Endothelial cell of umbilical vein (primary cell): ENCODE results near the gene DIAPH3. TPM values are rescaled to one million over a fixed set of nuclear protein-coding genes. Genes with fewer than 3 reads are reported as not detected.
"Not testable (repeated sequence)": the region's sequence is repeated elsewhere in the genome, so short reads cannot be mapped to it uniquely, and the experiment has no call there.

ENCODE experiments used
- BruUV-seq: library from RNA; stranded (reverse); fragments of 400-500 nt; replicated peaks from 2 replicates; lab custom pipeline; 2021; lab: Mats Ljungman, UMichigan
- CTCF ChIA-PET: fragments of 300-600, 350-600 bp; sonication (Branson Sonifier 250); formaldehyde crosslinking; loops from one replicate; lab custom pipeline; 2021; ENCODE audit warnings: antibody characterized with exemption, inconsistent platforms; lab: Charles Lee
- POLR2A ChIA-PET: fragments of 300-600, 350-600 bp; sonication (Branson Sonifier 250); formaldehyde crosslinking; loops from one replicate; lab custom pipeline; 2021; ENCODE audit warnings: antibody characterized with exemption, inconsistent platforms; lab: Charles Lee
- DNase-seq: peaks from one replicate; pipeline ENCODE4 v3.0.0-alpha.2; 2011; ENCODE audit warnings: low read depth, low spot score
- FAIRE-seq: peaks from 2 replicates; lab custom pipeline; 2011; peaks lifted over from hg19 to GRCh38; lab: Jason Lieb, UNC
- H2AFZ ChIP-seq: 2 replicates; pipeline ENCODE4 v1.6.0; 2012; ENCODE audit warnings: low read depth, low read length, control low read depth, inconsistent platforms
- H3K27ac ChIP-seq: 2 replicates; pipeline ENCODE4 v1.5.1; 2011; ENCODE audit warnings: low read depth, mild to moderate bottlenecking, control low read depth, low read length, moderate library complexity; ENCODE audit not compliant: insufficient read depth
- H3K27me3 ChIP-seq, 2 experiments: 2 replicates each; pipeline versions ENCODE4 v1.6.0 to v1.6.1; 2011; ENCODE audit warnings: low read length in 2 of 2, mixed read lengths in 1 of 2; ENCODE audit not compliant: control insufficient read depth in 2 of 2, insufficient read depth in 2 of 2
- H3K36me3 ChIP-seq, 2 experiments: 2 replicates in 1 of 2; 3 replicates in 1 of 2; pipeline ENCODE4 v1.5.1; 2011; ENCODE audit warnings: low read length in 2 of 2, mild to moderate bottlenecking in 1 of 2, moderate library complexity in 1 of 2; ENCODE audit not compliant: control insufficient read depth in 2 of 2, insufficient read depth in 2 of 2; ENCODE audit errors: extremely low read depth in 1 of 2
- H3K4me1 ChIP-seq: 3 replicates; pipeline ENCODE4 v1.5.1; 2011; ENCODE audit warnings: mild to moderate bottlenecking, low read length; ENCODE audit not compliant: control insufficient read depth, insufficient read depth; ENCODE audit errors: extremely low read depth
- H3K4me2 ChIP-seq: 2 replicates; pipeline ENCODE4 v1.6.1; 2011; ENCODE audit warnings: low read length, control low read depth, mixed read lengths; ENCODE audit not compliant: insufficient read depth
- H3K4me3 ChIP-seq, 3 experiments: fragments of 200-600 bp in 1 of 3; sonication (generic), shearing (Covaris generic) in 1 of 3; replicated peaks in 1 of 3; 2 replicates each; pipeline ENCODE4 v1.5.1; 2011 to 2016; ENCODE audit warnings: control low read depth in 3 of 3, low read length in 3 of 3, mild to moderate bottlenecking in 2 of 3, inconsistent platforms in 1 of 3, low read depth in 1 of 3, moderate library complexity in 1 of 3; ENCODE audit not compliant: insufficient read depth in 1 of 3
- H3K79me2 ChIP-seq: 2 replicates; pipeline ENCODE4 v1.6.0; 2012; ENCODE audit warnings: low read length, inconsistent platforms; ENCODE audit not compliant: control insufficient read depth, insufficient read depth
- H3K9ac ChIP-seq: replicated peaks from 2 replicates; pipeline ENCODE3; 2011; ENCODE audit warnings: low read length, control low read depth; ENCODE audit not compliant: insufficient read depth; ENCODE audit errors: extremely low read depth
- H3K9me1 ChIP-seq: replicated peaks from 3 replicates; pipeline ENCODE4 v1.6.0; 2011; ENCODE audit warnings: mild to moderate bottlenecking, low read length; ENCODE audit not compliant: control insufficient read depth, insufficient read depth; ENCODE audit errors: extremely low read depth
- H3K9me3 ChIP-seq: replicated peaks from 2 replicates; pipeline ENCODE4 v1.5.1; 2012; ENCODE audit warnings: low read length, inconsistent platforms; ENCODE audit not compliant: control insufficient read depth, insufficient read depth
- H4K20me1 ChIP-seq: replicated peaks from 2 replicates; pipeline ENCODE3; 2011; ENCODE audit warnings: mild to moderate bottlenecking, low read length; ENCODE audit not compliant: control insufficient read depth, insufficient read depth; ENCODE audit errors: extremely low read depth
- EZH2 ChIP-seq: IDR thresholded peaks from 2 replicates; pipeline ENCODE4 v1.6.1; 2012; ENCODE audit warnings: borderline replicate concordance, low read depth, mild to moderate bottlenecking, moderate library complexity, low read length, inconsistent platforms; ENCODE audit not compliant: severe bottlenecking
- FOS ChIP-seq: IDR thresholded peaks from 2 replicates; pipeline ENCODE4 v1.6.1; 2011; ENCODE audit warnings: mild to moderate bottlenecking, low read length, moderate library complexity, borderline replicate concordance; ENCODE audit not compliant: insufficient read depth
- GATA2 ChIP-seq: IDR thresholded peaks from 2 replicates; pipeline ENCODE4 v1.7.0; 2011; ENCODE audit warnings: low read depth, mild to moderate bottlenecking, moderate library complexity, mixed read lengths, low read length; ENCODE audit not compliant: insufficient read length, insufficient read depth
- JUN ChIP-seq: IDR thresholded peaks from 2 replicates; pipeline ENCODE4 v1.6.1; 2011; ENCODE audit warnings: borderline replicate concordance, low read depth; ENCODE audit not compliant: insufficient read length, insufficient read depth
- MYC ChIP-seq: IDR thresholded peaks from one replicate; pipeline ENCODE4 v1.6.1; 2011; ENCODE audit warnings: mild to moderate bottlenecking, low read depth, low read length
- POLR2A ChIP-seq: IDR thresholded peaks from 2 replicates; pipeline ENCODE4 v1.6.1; 2012; ENCODE audit warnings: low read depth, mild to moderate bottlenecking, control low read depth, low read length
- POLR2AphosphoS5 ChIP-seq: IDR thresholded peaks from 2 replicates; pipeline ENCODE4 v1.6.1; 2012; ENCODE audit warnings: low read depth, mild to moderate bottlenecking, control low read depth, low read length, moderate library complexity; ENCODE audit not compliant: insufficient read depth
- dilution Hi-C: fragments of 300-500 bp; cut with MboI; formaldehyde crosslinking; loops from one replicate; pipeline ENCODE4 v1.15.0; 2019; ENCODE audit warnings: low sequenced_read_pairs; ENCODE audit not compliant: extremely low pct_ligation_motif_present
- intact Hi-C: fragments of 100-400 bp; cut with micrococcal nuclease; formaldehyde crosslinking; loops from one replicate; pipeline ENCODE4 v1.10.0; 2022
- polyA plus RNA-seq, 4 experiments: library from polyadenylated mRNA; depleted of rRNA in 3 of 4; stranded (reverse) in 3 of 4; unstranded in 1 of 4; fragments of >200 nt; gene quantifications; 2 replicates each; pipeline versions ENCODE4 v1.2.1 to v1.2.3, GENCODE V29; 2011 to 2012; ENCODE audit warnings: missing spikeins in 1 of 4
- total RNA-seq: library from RNA; stranded (reverse); gene quantifications from 2 replicates; pipeline ENCODE4 v1.2.3, GENCODE V29; 2021
- TF ChIP-seq, protein P1 (sequence below), 2 donors: IDR thresholded peaks; 1 replicate in 1 of 2; 2 replicates in 1 of 2; pipeline ENCODE4 v1.5.1; 2011; ENCODE audit warnings: low read length in 2 of 2, mild to moderate bottlenecking in 2 of 2, moderate library complexity in 2 of 2, control low read depth in 1 of 2, inconsistent platforms in 1 of 2, low read depth in 1 of 2; ENCODE audit not compliant: insufficient read depth in 1 of 2; ENCODE audit errors: extremely low read depth in 1 of 2
- TF ChIP-seq, protein P2 (sequence below): IDR thresholded peaks from 2 replicates; pipeline ENCODE4 v1.6.1; 2011; ENCODE audit not compliant: insufficient read depth, insufficient read length

DIAPH3 gene
- total and polyA plus RNA-seq, 2 donors (not counting 3 experiments of a cell fraction or from before 2014, with no cell fraction given), result 9.9 to 44.0 TPM

DNA sequence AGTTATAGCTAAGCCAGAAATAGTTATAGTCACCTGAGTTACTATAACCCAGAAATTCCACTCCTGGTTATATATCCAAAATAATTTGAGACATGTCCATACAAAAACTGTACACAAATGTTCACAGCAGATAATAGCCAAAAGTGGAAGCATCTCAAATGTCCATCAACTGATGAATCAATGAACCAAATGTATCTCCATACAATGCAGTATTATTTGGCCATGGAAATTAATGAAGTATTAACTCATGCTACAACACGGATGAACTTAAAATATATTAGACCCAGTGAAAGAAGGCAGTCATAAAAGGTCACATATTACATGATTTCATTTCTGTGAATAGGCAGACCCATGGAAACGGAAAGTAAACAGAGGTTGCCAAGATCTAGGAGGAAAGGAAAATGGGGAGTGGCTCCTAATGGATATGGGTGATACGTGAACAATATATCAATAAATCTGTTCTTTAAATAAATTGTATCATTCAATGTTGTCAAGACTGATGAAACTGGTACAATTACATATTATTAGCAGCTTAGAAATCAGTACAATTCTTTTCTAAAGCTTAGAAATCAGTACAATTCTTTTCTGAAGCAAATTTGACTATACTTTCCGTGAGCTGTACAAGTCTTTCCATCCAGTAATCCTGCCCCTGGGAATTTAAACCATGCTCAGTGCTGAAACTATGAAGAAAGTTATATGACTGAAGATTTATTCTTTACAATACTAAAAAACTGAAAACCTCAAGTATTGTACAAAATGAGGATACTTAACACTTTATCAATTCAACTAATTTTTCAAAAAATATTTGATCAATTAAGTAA is 47.0 kb upstream of the DIAPH3 start:
- TF ChIP-seq, protein P1, sequence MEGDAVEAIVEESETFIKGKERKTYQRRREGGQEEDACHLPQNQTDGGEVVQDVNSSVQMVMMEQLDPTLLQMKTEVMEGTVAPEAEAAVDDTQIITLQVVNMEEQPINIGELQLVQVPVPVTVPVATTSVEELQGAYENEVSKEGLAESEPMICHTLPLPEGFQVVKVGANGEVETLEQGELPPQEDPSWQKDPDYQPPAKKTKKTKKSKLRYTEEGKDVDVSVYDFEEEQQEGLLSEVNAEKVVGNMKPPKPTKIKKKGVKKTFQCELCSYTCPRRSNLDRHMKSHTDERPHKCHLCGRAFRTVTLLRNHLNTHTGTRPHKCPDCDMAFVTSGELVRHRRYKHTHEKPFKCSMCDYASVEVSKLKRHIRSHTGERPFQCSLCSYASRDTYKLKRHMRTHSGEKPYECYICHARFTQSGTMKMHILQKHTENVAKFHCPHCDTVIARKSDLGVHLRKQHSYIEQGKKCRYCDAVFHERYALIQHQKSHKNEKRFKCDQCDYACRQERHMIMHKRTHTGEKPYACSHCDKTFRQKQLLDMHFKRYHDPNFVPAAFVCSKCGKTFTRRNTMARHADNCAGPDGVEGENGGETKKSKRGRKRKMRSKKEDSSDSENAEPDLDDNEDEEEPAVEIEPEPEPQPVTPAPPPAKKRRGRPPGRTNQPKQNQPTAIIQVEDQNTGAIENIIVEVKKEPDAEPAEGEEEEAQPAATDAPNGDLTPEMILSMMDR (IDR thresholded peaks at IDR 0.05; ENCODE audit: extremely low read depth in 1 of 2, insufficient read depth in 1 of 2, low read depth in 1 of 2, low read length in 2 of 2), result no peak
- TF ChIP-seq MYC, result no peak
- no peak for TF ChIP-seq JUN
- no peak for TF ChIP-seq POLR2AphosphoS5
- TF ChIP-seq, protein P2, sequence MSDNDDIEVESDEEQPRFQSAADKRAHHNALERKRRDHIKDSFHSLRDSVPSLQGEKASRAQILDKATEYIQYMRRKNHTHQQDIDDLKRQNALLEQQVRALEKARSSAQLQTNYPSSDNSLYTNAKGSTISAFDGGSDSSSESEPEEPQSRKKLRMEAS, result no peak
- no peak for TF ChIP-seq GATA2
- TF ChIP-seq FOS, result no peak
- TF ChIP-seq EZH2, result no peak
- TF ChIP-seq POLR2A, result no peak
- peak; percentile 46 for FAIRE-seq
- Histone ChIP-seq H3K4me3 (no peak overlapping the region), H3K4me2 (no peak overlapping the region), H3K9me3 (no peaks in the 10 kb centered on the region), H3K27me3 (peaks cover 3 to 8% of the 10 kb centered on the region in 2 experiments), H3K79me2 (no peaks in the 10 kb centered on the region), H3K27ac (no peak overlapping the region), H2AFZ (no peak overlapping the region), H3K9me1 (no peaks in the 10 kb centered on the region), H3K4me1 (no peaks in the 10 kb centered on the region), H3K36me3 (no peaks in the 10 kb centered on the region), H3K9ac (no peak overlapping the region), H4K20me1 (no peaks in the 10 kb centered on the region)
- BruUV-seq, result no TSS peak
- intact Hi-C loops (no loop called here), dilution Hi-C loops (no loop called here)
- DNase-seq, result no peak
- CTCF ChIA-PET, result no interaction called here
- POLR2A ChIA-PET, result no interaction called here

DNA sequence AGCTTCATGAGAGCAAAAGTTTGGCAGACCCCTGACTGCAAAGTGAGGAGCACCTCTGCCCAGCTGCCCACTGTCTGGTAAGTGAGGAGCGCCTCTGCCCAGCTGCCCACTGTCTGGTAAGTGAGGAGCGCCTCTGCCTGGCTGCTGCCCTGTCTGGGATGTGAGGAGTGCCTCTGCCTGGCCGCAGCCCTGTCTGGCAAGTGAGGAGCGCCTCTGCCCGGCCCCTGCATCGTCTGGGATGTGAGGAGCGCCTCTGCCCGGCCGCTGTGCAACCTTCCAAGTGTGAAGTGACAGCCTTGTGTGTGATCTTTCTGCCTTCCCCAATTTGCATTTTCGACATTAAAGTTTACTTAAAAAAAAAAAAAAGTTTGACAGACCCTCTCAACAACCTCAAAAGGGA is 41.8 kb upstream of the DIAPH3 start:
- not testable (repeated sequence) for H3K9ac ChIP-seq

More for the DNA sequence above, 41.8 kb upstream of the DIAPH3 start:
- DNase-seq, H2AFZ ChIP-seq, POLR2A ChIA-PET, intact Hi-C loops, CTCF ChIA-PET, BruUV-seq, H4K20me1 ChIP-seq, H3K4me1 ChIP-seq, H3K27me3 ChIP-seq, dilution Hi-C loops, H3K9me3 ChIP-seq, H3K79me2 ChIP-seq, H3K4me2 ChIP-seq, H3K27ac ChIP-seq, H3K4me3 ChIP-seq, H3K36me3 ChIP-seq, FAIRE-seq, H3K9me1 ChIP-seq: not testable (repeated sequence)
